K562 (cell line): ENCODE results near the gene GMDS. TPM values are rescaled to one million over a fixed set of nuclear protein-coding genes. Genes with fewer than 3 reads are reported as not detected.

ENCODE experiments used
- ATAC-seq: fragments of 200-7000 bp; cut with Tn5 transposase; 3 replicates; pipeline ENCODE4 v1.9.1; 2020; ENCODE audit warnings: moderate library complexity
- BruUV-seq: library from RNA; stranded (reverse); fragments of 400-500 nt; replicated peaks from 2 replicates; lab custom pipeline; 2021; lab: Mats Ljungman, UMichigan
- CTCF ChIA-PET: fragments of 300-600 bp; formaldehyde crosslinking; extraction: SDS; loops from one replicate; lab custom pipeline; 2021; ENCODE audit warnings: low intra/inter-chr PET ratio; lab: Yijun Ruan, JAX
- POLR2A ChIA-PET: fragments of 300-600, 350-650 bp; sonication (Branson Sonifier 250); formaldehyde crosslinking; extraction: SDS; loops from one replicate; lab custom pipeline; 2021; ENCODE audit warnings: antibody characterized with exemption, inconsistent platforms; lab: Yijun Ruan, JAX
- DNase-seq, 4 experiments: peaks; one replicate each; pipeline versions ENCODE4 v3.0.0 to v3.0.0-alpha.2; 2011 to 2018; ENCODE audit warnings: low spot score in 3 of 4, mixed read lengths in 3 of 4; ENCODE audit errors: extremely low read depth in 1 of 4
- FAIRE-seq: peaks from 2 replicates; lab custom pipeline; 2011; peaks lifted over from hg19 to GRCh38; lab: Jason Lieb, UNC
- H2AFZ ChIP-seq: 2 replicates; pipeline ENCODE4 v1.6.0; 2011; ENCODE audit warnings: low read depth, low read length, control low read depth, inconsistent platforms
- H3K27ac ChIP-seq: fragments of 200-600 bp; 3 replicates; pipeline ENCODE4 v1.8.0; 2011; ENCODE audit warnings: low read depth, mild to moderate bottlenecking, control low read depth, inconsistent platforms, low read length, moderate library complexity, mixed read lengths; ENCODE audit errors: extremely low read depth
- H3K27me3 ChIP-seq, 2 experiments: fragments of 300-600 bp in 1 of 2; 2 replicates in 1 of 2; 3 replicates in 1 of 2; pipeline versions ENCODE4 v1.6.0 to v1.8.0; 2011; ENCODE audit warnings: inconsistent platforms in 2 of 2, low read length in 2 of 2, mild to moderate bottlenecking in 1 of 2, mixed read lengths in 1 of 2, moderate library complexity in 1 of 2; ENCODE audit not compliant: control insufficient read depth in 2 of 2, insufficient read depth in 2 of 2
- H3K36me3 ChIP-seq: fragments of 300-600 bp; 3 replicates; pipeline ENCODE4 v1.8.0; 2011; ENCODE audit warnings: mild to moderate bottlenecking, low read length, inconsistent platforms; ENCODE audit not compliant: control insufficient read depth, insufficient read depth
- H3K4me1 ChIP-seq, 2 experiments: fragments of 200-600 bp in 1 of 2; replicated peaks in 1 of 2; 2 replicates in 1 of 2; 3 replicates in 1 of 2; pipeline versions ENCODE4 v1.5.1 to v1.8.0; 2011; ENCODE audit warnings: inconsistent platforms in 2 of 2, low read length in 2 of 2, mild to moderate bottlenecking in 1 of 2, mixed read lengths in 1 of 2, moderate library complexity in 1 of 2; ENCODE audit not compliant: control insufficient read depth in 2 of 2, insufficient read depth in 2 of 2
- H3K4me2 ChIP-seq: 2 replicates; pipeline ENCODE4 v1.6.1; 2011; ENCODE audit warnings: low read length, control low read depth, inconsistent platforms, mixed read lengths; ENCODE audit not compliant: insufficient read depth
- H3K4me3 ChIP-seq: fragments of 200-600 bp; sonication (generic), shearing (Covaris generic); 2 replicates; pipeline ENCODE4 v1.5.1; 2016; ENCODE audit warnings: control low read depth, inconsistent platforms
- H3K79me2 ChIP-seq: fragments of 200-600 bp; 3 replicates; pipeline ENCODE4 v1.8.0; 2011; ENCODE audit warnings: low read length, inconsistent platforms; ENCODE audit not compliant: control insufficient read depth, insufficient read depth
- H3K9ac ChIP-seq, 2 experiments: 2 replicates each; pipeline versions ENCODE4 v1.6.0 to v1.6.1; 2011; ENCODE audit warnings: low read depth in 2 of 2, low read length in 2 of 2, control low read depth in 1 of 2, inconsistent platforms in 1 of 2, mild to moderate bottlenecking in 1 of 2, mixed read lengths in 1 of 2; ENCODE audit not compliant: insufficient read depth in 1 of 2
- H3K9me1 ChIP-seq: one replicate; pipeline ENCODE4 v1.6.0; 2011; ENCODE audit warnings: inconsistent platforms, mild to moderate bottlenecking, low read length, moderate library complexity; ENCODE audit not compliant: control insufficient read depth, insufficient read depth
- H3K9me3 ChIP-seq: replicated peaks from 2 replicates; pipeline ENCODE4 v1.5.1; 2011; ENCODE audit warnings: low read depth, low read length, inconsistent platforms; ENCODE audit not compliant: control insufficient read depth, insufficient read depth
- H4K20me1 ChIP-seq: replicated peaks from 2 replicates; pipeline ENCODE4 v1.6.1; 2011; ENCODE audit warnings: low read length, inconsistent platforms, mixed read lengths; ENCODE audit not compliant: control insufficient read depth, insufficient read depth
- ARHGAP35 ChIP-seq: fragments of 450-650 bp; IDR thresholded peaks from 2 replicates; pipeline ENCODE4 v1.6.1; 2018; ENCODE audit not compliant: partially characterized antibody
- CEBPG ChIP-seq, 3 experiments: fragments of 200-800 bp in 1 of 3; sonication (Bioruptor generic) in 1 of 3; sonication (generic) in 1 of 3; formaldehyde crosslinking in 1 of 3; IDR thresholded peaks in 2 of 3; conservative IDR thresholded peaks in 1 of 3; 2 replicates each; pipeline versions ENCODE4 v1.6.1 to v1.8.0; 2016 to 2022; ENCODE audit warnings: missing compliant biosample characterization in 2 of 3, missing genetic modification characterization in 2 of 3, mild to moderate bottlenecking in 1 of 3, missing genetic modification reagents in 1 of 3
- HIVEP1 ChIP-seq: fragments of 250-450 bp; sonication (Bioruptor Pico); IDR thresholded peaks from 2 replicates; pipeline ENCODE4 v1.4.0; 2020; ENCODE audit warnings: mild to moderate bottlenecking
- MIER1 ChIP-seq: fragments of 450-650 bp; IDR thresholded peaks from 2 replicates; pipeline ENCODE4 v1.6.1; 2016; ENCODE audit warnings: antibody characterized with exemption, mild to moderate bottlenecking, low read depth
- WGBS: fragments of 100-300 bp; shearing (Covaris generic); methylation state at CpG from one replicate; pipeline ENCODE4 v1.1.6; 2016; ENCODE audit warnings: low coverage, mixed read lengths; ENCODE audit not compliant: insufficient coverage; ENCODE audit errors: missing lambda C conversion rate; 5-methylcytosine and 5-hydroxymethylcytosine counted together
- in situ Hi-C: fragments of 300-500 bp; cut with MboI; formaldehyde crosslinking; loops from 4 replicates; pipeline ENCODE4 v1.15.0; 2018; ENCODE audit warnings: inconsistent platforms, mixed read lengths
- intact Hi-C: fragments of 100-400 bp; cut with micrococcal nuclease; formaldehyde crosslinking; loops from 2 replicates; pipeline ENCODE4 v1.14.2; 2022
- polyA plus RNA-seq, 8 experiments: library from polyadenylated mRNA; depleted of rRNA in 4 of 8; stranded (reverse) in 5 of 8; unstranded in 3 of 8; fragments of >200 nt; fragmentation: Nextera tagmentation in 2 of 8; fragmentation: Illumina TruSeq in 1 of 8; extraction: Ambion mirVana in 2 of 8; extraction: Trizol in 1 of 8; gene quantifications; 2 replicates each; pipeline versions ENCODE4 v1.2.1 to v1.2.3, GENCODE V29; 2011 to 2014; ENCODE audit warnings: inconsistent platforms in 1 of 8, missing spikeins in 1 of 8
- total RNA-seq, 7 experiments: library from RNA; depleted of rRNA in 6 of 7; stranded (reverse); fragments of >200 nt in 6 of 7; fragmentation: Illumina TruSeq in 2 of 7; extraction: Trizol in 2 of 7; gene quantifications; 2 replicates each; pipeline versions ENCODE4 v1.2.1 to v1.2.3, GENCODE V29; 2011 to 2021; ENCODE audit warnings: low replicate concordance in 1 of 7

GMDS gene
- total and polyA plus RNA-seq, 9 of the 15 experiments (the other 6 are each of a cell fraction or from before 2014, with no cell fraction given), result 0.48 to 31.8 (median 13.4) TPM

DNA sequence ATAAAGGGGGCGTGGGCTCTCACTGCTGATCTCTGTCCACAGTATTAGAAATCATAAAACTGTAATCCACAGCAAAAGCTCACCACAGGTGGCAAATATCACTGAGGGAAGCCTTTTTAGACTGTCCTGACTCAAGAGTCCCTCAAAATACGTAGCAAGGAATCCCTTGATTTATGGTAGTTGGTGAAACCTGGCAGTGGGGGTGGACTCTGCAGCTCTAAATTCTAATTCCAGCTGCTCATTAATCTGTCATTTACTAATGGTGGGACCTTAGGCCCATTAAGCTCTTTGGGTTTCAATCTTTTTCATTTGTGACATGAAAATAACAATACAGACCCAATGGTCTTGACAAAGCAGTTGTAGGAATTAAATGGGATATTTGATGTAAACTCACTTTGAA is 32.3 kb downstream of the GMDS start:
- Histone ChIP-seq H3K27ac (no peak overlapping the region), H3K9me3 (no peaks in the 10 kb centered on the region), H3K9me1 (peaks cover 3% of the 10 kb centered on the region), H3K79me2 (no peaks in the 10 kb centered on the region), H2AFZ (no peak overlapping the region), H3K4me2 (no peak overlapping the region)
- POLR2A ChIA-PET, result interaction anchor here (0.9 to 1.0 kb wide), 2 partner anchors 9 to 14 kb away, joined by 4 read pairs; no protein-coding TSS in a partner anchor
- WGBS, result 5% methylated on average over 2 of the region's 2 CpGs
- BruUV-seq, result no TSS peak
- intact Hi-C loops (loop anchor here (10.0 kb wide), 1 partner anchor 482 kb away; no protein-coding TSS in a partner anchor), in situ Hi-C loops (no loop called here)
- no peak for TF ChIP-seq HIVEP1 (CRISPR knock-in tag)
- TF ChIP-seq CEBPG (CRISPR knock-in tag; IDR thresholded peaks at IDR 0.05), result no peak
- TF ChIP-seq CEBPG (tag; conservative IDR thresholded peaks at IDR 0.05 in 1 of 2, IDR thresholded peaks at IDR 0.05 in 1 of 2), result no peak
- TF ChIP-seq MIER1, result no peak
- no peak for TF ChIP-seq ARHGAP35
- TF ChIP-seq, all 486 proteins: peak for 0
- Histone ChIP-seq H3K27me3 (peaks cover 0 to 7% of the 10 kb centered on the region in 2 experiments; a peak in 1 of 5 replicates), H4K20me1 (peaks cover 6% of the 10 kb centered on the region; the same call in 1 of the 2 replicates), H3K4me3 (no peak overlapping the region), H3K36me3 (no peaks in the 10 kb centered on the region), H3K9ac (no peak overlapping the region), H3K4me1 (no peaks in the 10 kb centered on the region)
- ATAC-seq, result no peak
- FAIRE-seq, result no peak
- no peak for DNase-seq
- CTCF ChIA-PET, result no interaction called here
